Measurements from ENCODE around the gene LRRC8D. TPM values are rescaled to one million over a fixed set of nuclear protein-coding genes. Genes with fewer than 3 reads are reported as not detected.

The LRRC8D gene
- total RNA-seq, 1 experiment from 2014 or later = 39.4 TPM

DNA sequence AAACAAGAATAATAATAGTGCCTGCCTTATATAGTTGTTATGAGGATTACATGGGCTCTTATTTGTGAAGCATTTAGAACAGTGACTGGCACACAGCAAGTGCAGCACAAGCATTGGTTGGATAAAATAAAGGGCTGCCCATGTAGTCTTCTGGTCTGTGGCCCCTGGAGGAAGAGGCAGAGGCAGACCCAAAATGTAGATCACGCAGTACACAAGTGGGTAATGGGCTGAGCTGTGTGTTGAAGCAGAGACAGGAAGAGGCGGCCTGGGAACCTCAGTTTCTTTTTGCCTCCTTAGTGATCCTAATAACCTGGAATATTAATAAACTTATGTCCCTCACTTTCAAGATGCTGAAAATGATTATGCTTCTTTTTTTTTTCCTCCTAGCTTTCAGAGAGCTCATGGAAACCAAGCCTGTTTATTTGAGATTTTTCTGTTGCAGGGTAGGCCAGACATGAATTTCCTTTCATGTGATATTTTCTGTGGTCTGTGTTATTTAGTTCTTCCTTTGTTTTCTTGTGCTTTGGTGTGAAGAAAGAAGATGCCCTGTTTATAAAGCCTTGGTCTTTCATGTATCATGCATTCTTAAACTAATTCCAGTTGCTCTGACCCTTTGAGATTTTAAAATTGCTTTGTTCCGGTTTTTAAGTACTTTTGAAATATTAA lies 42.5 kb downstream of the LRRC8D start:
- no peak overlapping the region for H3K4me3 Mint-ChIP-seq (ENCODE audit: unreplicated experiment)
- no peaks in the 10 kb centered on the region for H3K36me3 ChIP-seq (ENCODE audit: control insufficient read depth, insufficient read depth, low read length)
- ChIA-PET POLR2A (no interaction called here), CTCF (no interaction called here)
- peaks cover 13% of the 10 kb centered on the region for H3K36me3 Mint-ChIP-seq (ENCODE audit: insufficient read depth, unreplicated experiment)
- no peak for DNase-seq
- no peaks in the 10 kb centered on the region for H3K27me3 ChIP-seq (replicated peaks; ENCODE audit: control insufficient read depth, insufficient read depth, low read length)
- 0 out of 2 replicates have a peak, but pooled peaks cover 3% of the 10 kb centered on the region for H3K4me1 ChIP-seq
- TF ChIP-seq, protein P1, sequence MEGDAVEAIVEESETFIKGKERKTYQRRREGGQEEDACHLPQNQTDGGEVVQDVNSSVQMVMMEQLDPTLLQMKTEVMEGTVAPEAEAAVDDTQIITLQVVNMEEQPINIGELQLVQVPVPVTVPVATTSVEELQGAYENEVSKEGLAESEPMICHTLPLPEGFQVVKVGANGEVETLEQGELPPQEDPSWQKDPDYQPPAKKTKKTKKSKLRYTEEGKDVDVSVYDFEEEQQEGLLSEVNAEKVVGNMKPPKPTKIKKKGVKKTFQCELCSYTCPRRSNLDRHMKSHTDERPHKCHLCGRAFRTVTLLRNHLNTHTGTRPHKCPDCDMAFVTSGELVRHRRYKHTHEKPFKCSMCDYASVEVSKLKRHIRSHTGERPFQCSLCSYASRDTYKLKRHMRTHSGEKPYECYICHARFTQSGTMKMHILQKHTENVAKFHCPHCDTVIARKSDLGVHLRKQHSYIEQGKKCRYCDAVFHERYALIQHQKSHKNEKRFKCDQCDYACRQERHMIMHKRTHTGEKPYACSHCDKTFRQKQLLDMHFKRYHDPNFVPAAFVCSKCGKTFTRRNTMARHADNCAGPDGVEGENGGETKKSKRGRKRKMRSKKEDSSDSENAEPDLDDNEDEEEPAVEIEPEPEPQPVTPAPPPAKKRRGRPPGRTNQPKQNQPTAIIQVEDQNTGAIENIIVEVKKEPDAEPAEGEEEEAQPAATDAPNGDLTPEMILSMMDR (IDR thresholded peaks at IDR 0.05; ENCODE audit: insufficient read depth in 1 of 2, low read depth in 1 of 2, low read length in 1 of 2, severe bottlenecking in 1 of 2, unreplicated experiment in 1 of 2) = no peak
- no peak overlapping the region for H3K4me3 ChIP-seq (ENCODE audit: low read depth, low read length)
- no peaks in the 10 kb centered on the region for H3K27me3 Mint-ChIP-seq (ENCODE audit: insufficient read depth, unreplicated experiment)
- intact Hi-C loops (cut with micrococcal nuclease; ENCODE audit: unreplicated experiment) = no loop called here
- H3K9me3 Mint-ChIP-seq (ENCODE audit: unreplicated experiment) = no peaks in the 10 kb centered on the region
- BruUV-seq (replicated peaks) = no TSS peak
- H3K27ac Mint-ChIP-seq (ENCODE audit: unreplicated experiment) = no peak overlapping the region
- no peaks in the 10 kb centered on the region for H3K9me3 ChIP-seq
- H3K4me1 Mint-ChIP-seq (ENCODE audit: low read depth, unreplicated experiment) = peaks cover 14% of the 10 kb centered on the region

- Mint-ChIP-seq H3K27me3 (ENCODE audit: insufficient read depth, unreplicated experiment) (no peaks in the 10 kb centered on the region), H3K27ac (ENCODE audit: unreplicated experiment) (no peak overlapping the region), H3K36me3 (ENCODE audit: insufficient read depth, unreplicated experiment) (peaks cover 28% of the 10 kb centered on the region), H3K9me3 (ENCODE audit: unreplicated experiment) (no peaks in the 10 kb centered on the region), H3K4me3 (ENCODE audit: unreplicated experiment) (no peak overlapping the region), H3K4me1 (ENCODE audit: low read depth, unreplicated experiment) (peaks cover 14% of the 10 kb centered on the region)
- no peaks in the 10 kb centered on the region for H3K9me3 ChIP-seq
- 0 out of 2 replicates have a peak, but pooled peaks cover 5% of the 10 kb centered on the region for H3K4me1 ChIP-seq
- POLR2A ChIA-PET = no interaction called here
- CTCF ChIA-PET = no interaction called here
- no TSS peak for BruUV-seq (replicated peaks)
- TF ChIP-seq, protein P1 (IDR thresholded peaks at IDR 0.05; ENCODE audit: insufficient read depth in 1 of 2, low read depth in 1 of 2, low read length in 1 of 2, severe bottlenecking in 1 of 2, unreplicated experiment in 1 of 2) = no peak
- no peak for DNase-seq
- no peaks in the 10 kb centered on the region for H3K27me3 ChIP-seq (replicated peaks; ENCODE audit: control insufficient read depth, insufficient read depth, low read length)
- H3K4me3 ChIP-seq (ENCODE audit: low read depth, low read length) = no peak overlapping the region
- intact Hi-C loops (cut with micrococcal nuclease; ENCODE audit: unreplicated experiment) = no loop called here
- H3K36me3 ChIP-seq (ENCODE audit: control insufficient read depth, insufficient read depth, low read length) = no peaks in the 10 kb centered on the region
Measured at GRCh38 chr1:89865498-89866382, 44.9 kb downstream of the LRRC8D start.

- H3K4me1 Mint-ChIP-seq (ENCODE audit: low read depth, unreplicated experiment) = peaks cover 14% of the 10 kb centered on the region
- no peak overlapping the region for H3K27ac Mint-ChIP-seq (ENCODE audit: unreplicated experiment)
- ChIA-PET CTCF (no interaction called here), POLR2A (no interaction called here)
- BruUV-seq (replicated peaks) = no TSS peak
- Histone ChIP-seq H3K4me3 (ENCODE audit: low read depth, low read length) (no peak overlapping the region), H3K27me3 (replicated peaks; ENCODE audit: control insufficient read depth, insufficient read depth, low read length) (no peaks in the 10 kb centered on the region), H3K9me3 (no peaks in the 10 kb centered on the region), H3K36me3 (ENCODE audit: control insufficient read depth, insufficient read depth, low read length) (no peaks in the 10 kb centered on the region), H3K4me1 (0 out of 2 replicates have a peak, but pooled peaks cover 10% of the 10 kb centered on the region)
- TF ChIP-seq, protein P1 (IDR thresholded peaks at IDR 0.05; ENCODE audit: insufficient read depth in 1 of 2, low read depth in 1 of 2, low read length in 1 of 2, severe bottlenecking in 1 of 2, unreplicated experiment in 1 of 2) = no peak
- no peak overlapping the region for H3K4me3 Mint-ChIP-seq (ENCODE audit: unreplicated experiment)
- no peaks in the 10 kb centered on the region for H3K27me3 Mint-ChIP-seq (ENCODE audit: insufficient read depth, unreplicated experiment)
- intact Hi-C loops (cut with micrococcal nuclease; ENCODE audit: unreplicated experiment) = no loop called here
- DNase-seq = no peak
- peaks cover 28% of the 10 kb centered on the region for H3K36me3 Mint-ChIP-seq (ENCODE audit: insufficient read depth, unreplicated experiment)
- H3K9me3 Mint-ChIP-seq (ENCODE audit: unreplicated experiment) = no peaks in the 10 kb centered on the region
Measured at GRCh38 chr1:89866568-89866967, 45.7 kb downstream of the LRRC8D start.
